ENCODE results near the gene BASP1.

BASP1 gene

DNA sequence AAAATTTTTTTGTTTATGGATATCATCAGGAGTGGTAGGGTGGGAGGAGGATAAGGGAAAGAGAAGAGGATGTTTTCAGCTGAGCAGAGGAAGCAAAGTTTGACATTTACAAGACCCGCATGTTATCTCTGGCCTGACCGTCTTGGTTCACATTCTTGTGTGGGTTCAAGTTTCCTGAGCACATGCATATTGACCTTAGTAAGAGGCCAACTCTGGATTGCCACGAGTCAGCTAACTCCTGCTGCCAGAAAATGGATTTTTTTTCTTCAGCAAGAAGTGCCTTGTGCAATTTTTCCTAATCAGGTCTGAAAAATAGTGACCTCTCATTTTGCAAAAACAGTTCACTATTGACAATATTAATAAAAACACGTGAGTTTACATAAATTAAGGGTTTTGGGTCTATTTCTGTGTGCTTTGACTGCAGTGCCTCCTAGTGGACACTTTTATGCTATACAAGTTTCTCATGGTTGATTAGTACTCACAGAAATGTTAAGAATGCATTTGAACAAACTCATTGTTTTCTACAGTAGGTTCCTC lies 27.1 kb upstream of the BASP1 start:
- TF ChIP-seq TCF7L2 (IDR thresholded peaks at IDR 0.05; ENCODE audit: borderline replicate concordance, low read depth, low read length) (no peak), ZFHX2 (tag by site-specific recombination; conservative IDR thresholded peaks at IDR 0.05) (no peak), ZNF169 (tag by site-specific recombination; IDR thresholded peaks at IDR 0.05) (no peak), ZNF561 (tag by site-specific recombination; IDR thresholded peaks at IDR 0.05; ENCODE audit: borderline replicate concordance) (0 out of 2 replicates have a peak, but pooled peaks have one; percentile 44), ZNF654 (tag by site-specific recombination; IDR thresholded peaks at IDR 0.05; ENCODE audit: low read depth) (peak; percentile 90), SCRT2 (tag by site-specific recombination; IDR thresholded peaks at IDR 0.05) (no peak), ZBTB7A (tag by site-specific recombination; IDR thresholded peaks at IDR 0.05; ENCODE audit: low read depth) (no peak), ZNF548 (tag by site-specific recombination; IDR thresholded peaks at IDR 0.05) (no peak), ZNF660 (tag by site-specific recombination; IDR thresholded peaks at IDR 0.05) (peak; percentile 61; the same call in 1 of the 2 replicates), ZXDB (tag by site-specific recombination; IDR thresholded peaks at IDR 0.05) (peak; percentile 24; the same call in 1 of the 2 replicates), ZNF350 (tag by site-specific recombination; IDR thresholded peaks at IDR 0.05) (no peak)
- TF ChIP-seq, protein P1, sequence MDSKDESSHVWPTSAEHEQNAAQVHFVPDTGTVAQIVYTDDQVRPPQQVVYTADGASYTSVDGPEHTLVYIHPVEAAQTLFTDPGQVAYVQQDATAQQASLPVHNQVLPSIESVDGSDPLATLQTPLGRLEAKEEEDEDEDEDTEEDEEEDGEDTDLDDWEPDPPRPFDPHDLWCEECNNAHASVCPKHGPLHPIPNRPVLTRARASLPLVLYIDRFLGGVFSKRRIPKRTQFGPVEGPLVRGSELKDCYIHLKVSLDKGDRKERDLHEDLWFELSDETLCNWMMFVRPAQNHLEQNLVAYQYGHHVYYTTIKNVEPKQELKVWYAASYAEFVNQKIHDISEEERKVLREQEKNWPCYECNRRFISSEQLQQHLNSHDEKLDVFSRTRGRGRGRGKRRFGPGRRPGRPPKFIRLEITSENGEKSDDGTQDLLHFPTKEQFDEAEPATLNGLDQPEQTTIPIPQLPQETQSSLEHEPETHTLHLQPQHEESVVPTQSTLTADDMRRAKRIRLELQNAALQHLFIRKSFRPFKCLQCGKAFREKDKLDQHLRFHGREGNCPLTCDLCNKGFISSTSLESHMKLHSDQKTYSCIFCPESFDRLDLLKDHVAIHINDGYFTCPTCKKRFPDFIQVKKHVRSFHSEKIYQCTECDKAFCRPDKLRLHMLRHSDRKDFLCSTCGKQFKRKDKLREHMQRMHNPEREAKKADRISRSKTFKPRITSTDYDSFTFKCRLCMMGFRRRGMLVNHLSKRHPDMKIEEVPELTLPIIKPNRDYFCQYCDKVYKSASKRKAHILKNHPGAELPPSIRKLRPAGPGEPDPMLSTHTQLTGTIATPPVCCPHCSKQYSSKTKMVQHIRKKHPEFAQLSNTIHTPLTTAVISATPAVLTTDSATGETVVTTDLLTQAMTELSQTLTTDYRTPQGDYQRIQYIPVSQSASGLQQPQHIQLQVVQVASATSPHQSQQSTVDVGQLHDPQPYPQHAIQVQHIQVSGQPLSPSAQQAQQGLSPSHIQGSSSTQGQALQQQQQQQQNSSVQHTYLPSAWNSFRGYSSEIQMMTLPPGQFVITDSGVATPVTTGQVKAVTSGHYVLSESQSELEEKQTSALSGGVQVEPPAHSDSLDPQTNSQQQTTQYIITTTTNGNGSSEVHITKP (tag by site-specific recombination; IDR thresholded peaks at IDR 0.05), result no peak
- TF ChIP-seq, protein P2, sequence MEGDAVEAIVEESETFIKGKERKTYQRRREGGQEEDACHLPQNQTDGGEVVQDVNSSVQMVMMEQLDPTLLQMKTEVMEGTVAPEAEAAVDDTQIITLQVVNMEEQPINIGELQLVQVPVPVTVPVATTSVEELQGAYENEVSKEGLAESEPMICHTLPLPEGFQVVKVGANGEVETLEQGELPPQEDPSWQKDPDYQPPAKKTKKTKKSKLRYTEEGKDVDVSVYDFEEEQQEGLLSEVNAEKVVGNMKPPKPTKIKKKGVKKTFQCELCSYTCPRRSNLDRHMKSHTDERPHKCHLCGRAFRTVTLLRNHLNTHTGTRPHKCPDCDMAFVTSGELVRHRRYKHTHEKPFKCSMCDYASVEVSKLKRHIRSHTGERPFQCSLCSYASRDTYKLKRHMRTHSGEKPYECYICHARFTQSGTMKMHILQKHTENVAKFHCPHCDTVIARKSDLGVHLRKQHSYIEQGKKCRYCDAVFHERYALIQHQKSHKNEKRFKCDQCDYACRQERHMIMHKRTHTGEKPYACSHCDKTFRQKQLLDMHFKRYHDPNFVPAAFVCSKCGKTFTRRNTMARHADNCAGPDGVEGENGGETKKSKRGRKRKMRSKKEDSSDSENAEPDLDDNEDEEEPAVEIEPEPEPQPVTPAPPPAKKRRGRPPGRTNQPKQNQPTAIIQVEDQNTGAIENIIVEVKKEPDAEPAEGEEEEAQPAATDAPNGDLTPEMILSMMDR (tag by site-specific recombination; IDR thresholded peaks at IDR 0.05), result peak; percentile 66; the same call in 1 of the 2 replicates
- TF ChIP-seq, protein P3, sequence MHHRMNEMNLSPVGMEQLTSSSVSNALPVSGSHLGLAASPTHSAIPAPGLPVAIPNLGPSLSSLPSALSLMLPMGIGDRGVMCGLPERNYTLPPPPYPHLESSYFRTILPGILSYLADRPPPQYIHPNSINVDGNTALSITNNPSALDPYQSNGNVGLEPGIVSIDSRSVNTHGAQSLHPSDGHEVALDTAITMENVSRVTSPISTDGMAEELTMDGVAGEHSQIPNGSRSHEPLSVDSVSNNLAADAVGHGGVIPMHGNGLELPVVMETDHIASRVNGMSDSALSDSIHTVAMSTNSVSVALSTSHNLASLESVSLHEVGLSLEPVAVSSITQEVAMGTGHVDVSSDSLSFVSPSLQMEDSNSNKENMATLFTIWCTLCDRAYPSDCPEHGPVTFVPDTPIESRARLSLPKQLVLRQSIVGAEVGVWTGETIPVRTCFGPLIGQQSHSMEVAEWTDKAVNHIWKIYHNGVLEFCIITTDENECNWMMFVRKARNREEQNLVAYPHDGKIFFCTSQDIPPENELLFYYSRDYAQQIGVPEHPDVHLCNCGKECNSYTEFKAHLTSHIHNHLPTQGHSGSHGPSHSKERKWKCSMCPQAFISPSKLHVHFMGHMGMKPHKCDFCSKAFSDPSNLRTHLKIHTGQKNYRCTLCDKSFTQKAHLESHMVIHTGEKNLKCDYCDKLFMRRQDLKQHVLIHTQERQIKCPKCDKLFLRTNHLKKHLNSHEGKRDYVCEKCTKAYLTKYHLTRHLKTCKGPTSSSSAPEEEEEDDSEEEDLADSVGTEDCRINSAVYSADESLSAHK (tag by site-specific recombination; IDR thresholded peaks at IDR 0.05), result no peak
- TF ChIP-seq, protein P4, sequence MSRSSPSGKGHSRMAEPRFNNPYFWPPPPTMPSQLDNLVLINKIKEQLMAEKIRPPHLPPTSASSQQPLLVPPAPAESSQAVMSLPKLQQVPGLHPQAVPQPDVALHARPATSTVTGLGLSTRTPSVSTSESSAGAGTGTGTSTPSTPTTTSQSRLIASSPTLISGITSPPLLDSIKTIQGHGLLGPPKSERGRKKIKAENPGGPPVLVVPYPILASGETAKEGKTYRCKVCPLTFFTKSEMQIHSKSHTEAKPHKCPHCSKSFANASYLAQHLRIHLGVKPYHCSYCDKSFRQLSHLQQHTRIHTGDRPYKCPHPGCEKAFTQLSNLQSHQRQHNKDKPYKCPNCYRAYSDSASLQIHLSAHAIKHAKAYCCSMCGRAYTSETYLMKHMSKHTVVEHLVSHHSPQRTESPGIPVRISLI (tag by site-specific recombination; IDR thresholded peaks at IDR 0.05), result no peak
- TF ChIP-seq, protein P5, sequence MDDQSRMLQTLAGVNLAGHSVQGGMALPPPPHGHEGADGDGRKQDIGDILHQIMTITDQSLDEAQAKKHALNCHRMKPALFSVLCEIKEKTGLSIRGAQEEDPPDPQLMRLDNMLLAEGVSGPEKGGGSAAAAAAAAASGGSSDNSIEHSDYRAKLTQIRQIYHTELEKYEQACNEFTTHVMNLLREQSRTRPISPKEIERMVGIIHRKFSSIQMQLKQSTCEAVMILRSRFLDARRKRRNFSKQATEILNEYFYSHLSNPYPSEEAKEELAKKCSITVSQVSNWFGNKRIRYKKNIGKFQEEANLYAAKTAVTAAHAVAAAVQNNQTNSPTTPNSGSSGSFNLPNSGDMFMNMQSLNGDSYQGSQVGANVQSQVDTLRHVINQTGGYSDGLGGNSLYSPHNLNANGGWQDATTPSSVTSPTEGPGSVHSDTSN (CRISPR knock-in tag; IDR thresholded peaks at IDR 0.05), result no peak
- TF ChIP-seq, protein P6, sequence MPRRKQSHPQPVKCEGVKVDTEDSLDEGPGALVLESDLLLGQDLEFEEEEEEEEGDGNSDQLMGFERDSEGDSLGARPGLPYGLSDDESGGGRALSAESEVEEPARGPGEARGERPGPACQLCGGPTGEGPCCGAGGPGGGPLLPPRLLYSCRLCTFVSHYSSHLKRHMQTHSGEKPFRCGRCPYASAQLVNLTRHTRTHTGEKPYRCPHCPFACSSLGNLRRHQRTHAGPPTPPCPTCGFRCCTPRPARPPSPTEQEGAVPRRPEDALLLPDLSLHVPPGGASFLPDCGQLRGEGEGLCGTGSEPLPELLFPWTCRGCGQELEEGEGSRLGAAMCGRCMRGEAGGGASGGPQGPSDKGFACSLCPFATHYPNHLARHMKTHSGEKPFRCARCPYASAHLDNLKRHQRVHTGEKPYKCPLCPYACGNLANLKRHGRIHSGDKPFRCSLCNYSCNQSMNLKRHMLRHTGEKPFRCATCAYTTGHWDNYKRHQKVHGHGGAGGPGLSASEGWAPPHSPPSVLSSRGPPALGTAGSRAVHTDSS (tag by site-specific recombination; IDR thresholded peaks at IDR 0.05), result 0 out of 2 replicates have a peak, but pooled peaks have one; percentile 14
- ChIA-PET POLR2A (interaction anchor here (1.0 to 1.9 kb wide), 3 partner anchors 58 to 256 kb away, joined by 3 to 4 read pairs (median 4); partner anchors contain the start of gene MYO10), CTCF (interaction anchor here (0.6 to 5.9 kb wide), 146 partner anchors 9 to 1872 kb away, joined by 3 to 94 read pairs (median 5); partner anchors contain the start of gene MYO10)
- Histone ChIP-seq H3K27ac (ENCODE audit: extremely low read depth, low read depth, low read length) (no peak overlapping the region), H3K4me1 (ENCODE audit: control insufficient read depth, insufficient read depth, low read length) (0 out of 2 replicates have a peak, but pooled peaks cover 5% of the 10 kb centered on the region), H3K36me3 (ENCODE audit: control insufficient read depth in 2 of 2, insufficient read depth in 1 of 2, low read length in 2 of 2) (no peaks in the 10 kb centered on the region), H3K4me3 (ENCODE audit: low read depth, low read length) (no peak overlapping the region), H3K9me3 (ENCODE audit: control insufficient read depth, insufficient read depth, low read depth, low read length) (no peaks in the 10 kb centered on the region)

Measured in HEK293 (cell line).